Muscle layer of colon (tissue), 2 donors: Measurements from ENCODE around the gene CACNA1C.
"Not testable (repeated sequence)": the region's sequence is repeated elsewhere in the genome, so short reads cannot be mapped to it uniquely, and the experiment has no call there.

Source experiments
- H3K27ac ChIP-seq: one replicate; pipeline ENCODE4 v1.7.0; 2013; ENCODE audit warnings: low read depth, mild to moderate bottlenecking, low read length, moderate library complexity
- H3K27me3 ChIP-seq, 2 donors: one replicate each; pipeline ENCODE4 v1.7.0; 2013; ENCODE audit warnings: low read length in 2 of 2, mild to moderate bottlenecking in 2 of 2; ENCODE audit not compliant: insufficient read depth in 2 of 2, control insufficient read depth in 1 of 2
- H3K36me3 ChIP-seq: one replicate; pipeline ENCODE4 v1.7.0; 2013; ENCODE audit warnings: mild to moderate bottlenecking, low read length; ENCODE audit not compliant: insufficient read depth
- H3K4me1 ChIP-seq: one replicate; pipeline ENCODE4 v1.7.0; 2013; ENCODE audit warnings: mild to moderate bottlenecking, low read length; ENCODE audit not compliant: insufficient read depth
- H3K4me3 ChIP-seq, 2 donors: one replicate each; pipeline ENCODE4 v1.7.0; 2013; ENCODE audit warnings: low read length in 2 of 2, low read depth in 1 of 2, mild to moderate bottlenecking in 1 of 2, moderate library complexity in 1 of 2
- H3K9ac ChIP-seq: one replicate; pipeline ENCODE4 v1.7.0; 2013; ENCODE audit warnings: low read length
- H3K9me3 ChIP-seq: one replicate; pipeline ENCODE4 v1.7.0; 2013; ENCODE audit warnings: mild to moderate bottlenecking, low read length
- donor health status: abdominal sarcoma.
- donor health status: Adenocarcinoma of cecum.

The CACNA1C gene

GRCh38 chr12:2719392-2719791, 666.6 kb downstream of the CACNA1C start:
- Histone ChIP-seq H3K9ac (no peak overlapping the region), H3K4me1 (no peaks in the 10 kb centered on the region), H3K36me3 (no peaks in the 10 kb centered on the region), H3K9me3 (no peaks in the 10 kb centered on the region), H3K4me3 (no peak overlapping the region), H3K27me3 (no peaks in the 10 kb centered on the region), H3K27ac (no peak overlapping the region)

GRCh38 chr12:2722806-2723205, 670.0 kb downstream of the CACNA1C start:
- no peaks in the 10 kb centered on the region for H3K27me3 ChIP-seq
- H3K4me3 ChIP-seq = no peak overlapping the region
- no peaks in the 10 kb centered on the region for H3K36me3 ChIP-seq
- H3K9me3 ChIP-seq = no peaks in the 10 kb centered on the region
- H3K27ac ChIP-seq = no peak overlapping the region
- no peaks in the 10 kb centered on the region for H3K4me1 ChIP-seq
- no peak overlapping the region for H3K9ac ChIP-seq

GRCh38 chr12:2732290-2732689, 679.5 kb downstream of the CACNA1C start:
- Histone ChIP-seq H3K9ac (no peak overlapping the region), H3K4me1 (no peaks in the 10 kb centered on the region), H3K9me3 (no peaks in the 10 kb centered on the region), H3K36me3 (no peaks in the 10 kb centered on the region), H3K4me3 (no peak overlapping the region), H3K27ac (no peak overlapping the region), H3K27me3 (peaks cover 0 to 4% of the 10 kb centered on the region in 2 donors)

- no peak overlapping the region for H3K9ac ChIP-seq
- H3K27me3 ChIP-seq = peaks cover 0 to 4% of the 10 kb centered on the region in 2 donors
- H3K4me1 ChIP-seq = no peaks in the 10 kb centered on the region
- no peak overlapping the region for H3K27ac ChIP-seq
- no peaks in the 10 kb centered on the region for H3K9me3 ChIP-seq
- no peaks in the 10 kb centered on the region for H3K36me3 ChIP-seq
- no peak overlapping the region for H3K4me3 ChIP-seq
These were observed 680.9 kb downstream of the CACNA1C start for GRCh38 chr12:2733493-2734355.

GRCh38 chr12:2735432-2735831, 682.6 kb downstream of the CACNA1C start:
- Histone ChIP-seq H3K27me3 (peaks cover 0 to 4% of the 10 kb centered on the region in 2 donors), H3K4me1 (no peaks in the 10 kb centered on the region), H3K27ac (no peak overlapping the region), H3K9ac (no peak overlapping the region), H3K9me3 (no peaks in the 10 kb centered on the region), H3K36me3 (no peaks in the 10 kb centered on the region), H3K4me3 (no peak overlapping the region)

- no peaks in the 10 kb centered on the region for H3K9me3 ChIP-seq
- H3K4me3 ChIP-seq = no peak overlapping the region
- H3K4me1 ChIP-seq = no peaks in the 10 kb centered on the region
- peaks cover 0 to under 1% of the 10 kb centered on the region in 2 donors for H3K27me3 ChIP-seq
- no peak overlapping the region for H3K9ac ChIP-seq
- H3K27ac ChIP-seq = no peak overlapping the region
- no peaks in the 10 kb centered on the region for H3K36me3 ChIP-seq
These were observed 685.0 kb downstream of the CACNA1C start for GRCh38 chr12:2737656-2738241.

- H3K4me3 ChIP-seq = no peak overlapping the region
- no peaks in the 10 kb centered on the region for H3K9me3 ChIP-seq
- H3K27ac ChIP-seq = no peak overlapping the region
- H3K36me3 ChIP-seq = no peaks in the 10 kb centered on the region
- H3K27me3 ChIP-seq = no peaks in the 10 kb centered on the region
- no peaks in the 10 kb centered on the region for H3K4me1 ChIP-seq
- H3K9ac ChIP-seq = no peak overlapping the region
These were observed 686.3 kb downstream of the CACNA1C start for GRCh38 chr12:2739069-2739468.

- no peak overlapping the region for H3K9ac ChIP-seq
These were observed 687.2 kb downstream of the CACNA1C start for GRCh38 chr12:2739832-2740641.

GRCh38 chr12:2742037-2742436, 689.2 kb downstream of the CACNA1C start:
- H3K36me3 ChIP-seq, H3K27ac ChIP-seq, H3K4me3 ChIP-seq, H3K9me3 ChIP-seq, H3K27me3 ChIP-seq, H3K9ac ChIP-seq, H3K4me1 ChIP-seq: not testable (repeated sequence)

More at GRCh38 chr12:2739832-2740641, 687.2 kb downstream of the CACNA1C start:
- no peaks in the 10 kb centered on the region for H3K27me3 ChIP-seq
- no peak overlapping the region for H3K4me3 ChIP-seq
- H3K27ac ChIP-seq = no peak overlapping the region
- no peaks in the 10 kb centered on the region for H3K4me1 ChIP-seq
- H3K36me3 ChIP-seq = no peaks in the 10 kb centered on the region
- H3K9me3 ChIP-seq = no peaks in the 10 kb centered on the region

GRCh38 chr12:2743478-2743877, 690.7 kb downstream of the CACNA1C start:
- H3K27me3 ChIP-seq = no peaks in the 10 kb centered on the region
- no peaks in the 10 kb centered on the region for H3K4me1 ChIP-seq
- no peak overlapping the region for H3K4me3 ChIP-seq
- no peak overlapping the region for H3K27ac ChIP-seq
- H3K36me3 ChIP-seq = no peaks in the 10 kb centered on the region
- H3K9ac ChIP-seq = no peak overlapping the region
- no peaks in the 10 kb centered on the region for H3K9me3 ChIP-seq

- H3K27ac ChIP-seq = no peak overlapping the region
- no peaks in the 10 kb centered on the region for H3K27me3 ChIP-seq
- H3K4me1 ChIP-seq = no peaks in the 10 kb centered on the region
- no peaks in the 10 kb centered on the region for H3K36me3 ChIP-seq
- H3K4me3 ChIP-seq = no peak overlapping the region
- H3K9me3 ChIP-seq = no peaks in the 10 kb centered on the region
- no peak overlapping the region for H3K9ac ChIP-seq
These were observed 692.9 kb downstream of the CACNA1C start for GRCh38 chr12:2745655-2746054.
